ENCODE measurements around the gene VAV2. TPM values are rescaled to one million over a fixed set of nuclear protein-coding genes. Genes with fewer than 3 reads are reported as not detected.

VAV2 gene
- total RNA-seq, 1 donor from 2014 or later = 21.0 TPM

DNA sequence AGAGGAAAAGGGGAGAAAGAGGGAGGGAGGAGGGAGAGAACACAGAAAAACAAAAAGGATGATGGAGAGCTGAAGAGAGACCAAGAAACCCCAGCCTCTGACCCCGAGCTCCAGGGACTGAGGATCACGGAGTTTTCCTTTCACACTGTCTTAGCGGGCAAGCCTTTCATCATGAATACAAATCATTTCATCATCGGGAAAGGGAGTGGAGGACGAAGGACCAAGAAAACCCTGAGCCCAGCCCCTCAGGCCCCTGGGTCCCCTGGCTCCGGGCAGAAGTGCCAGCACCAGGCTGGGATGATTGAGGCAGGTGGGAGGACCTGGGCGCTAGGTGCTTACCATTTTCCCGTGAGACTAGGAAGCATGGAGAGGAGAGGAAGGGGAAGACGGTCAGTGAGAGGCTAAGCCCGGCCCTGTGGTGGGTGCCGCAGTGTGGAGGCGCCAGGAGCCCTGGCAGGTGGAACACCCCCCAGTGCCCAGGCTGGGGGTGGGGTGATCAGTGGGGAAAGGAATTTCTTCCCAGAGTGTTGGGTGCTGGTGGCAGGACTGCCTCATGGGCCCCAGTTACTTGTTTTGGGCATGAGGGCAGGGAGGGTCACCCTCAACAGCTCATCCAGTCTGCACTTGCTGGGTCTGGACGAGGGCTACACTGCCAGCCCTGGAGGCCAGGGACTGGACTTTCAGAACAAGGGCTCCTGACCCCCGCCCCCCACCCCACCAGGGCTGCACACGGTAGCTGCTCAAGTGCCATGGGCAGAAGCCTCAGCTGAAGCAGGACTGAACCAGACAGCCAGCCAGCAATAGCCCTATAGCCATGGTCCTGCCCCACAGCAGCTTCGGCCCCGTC, 205.0 kb downstream of the VAV2 start:
- no peak for DNase-seq (ENCODE audit: low read depth, low spot score)

DNA sequence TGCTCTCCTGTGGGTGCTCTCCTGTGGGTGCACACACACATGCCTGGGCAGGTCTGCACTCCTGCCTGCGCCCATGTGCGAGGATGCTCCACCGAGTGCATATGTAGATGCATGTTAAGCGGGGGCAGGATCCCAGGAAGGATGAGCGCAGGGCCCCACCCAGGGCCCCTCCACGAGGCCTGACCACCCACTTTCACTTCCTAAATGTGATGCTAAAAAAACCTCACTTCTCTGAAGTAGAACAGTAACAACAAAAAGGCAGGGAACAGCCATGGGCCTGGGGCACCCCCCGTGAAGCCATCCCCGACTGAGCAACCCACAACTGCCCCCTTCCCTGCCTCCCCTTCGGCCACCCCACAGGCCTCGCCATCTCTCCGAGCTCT, 205.8 kb downstream of the VAV2 start:
- DNase-seq (ENCODE audit: low read depth, low spot score) = no peak

DNA sequence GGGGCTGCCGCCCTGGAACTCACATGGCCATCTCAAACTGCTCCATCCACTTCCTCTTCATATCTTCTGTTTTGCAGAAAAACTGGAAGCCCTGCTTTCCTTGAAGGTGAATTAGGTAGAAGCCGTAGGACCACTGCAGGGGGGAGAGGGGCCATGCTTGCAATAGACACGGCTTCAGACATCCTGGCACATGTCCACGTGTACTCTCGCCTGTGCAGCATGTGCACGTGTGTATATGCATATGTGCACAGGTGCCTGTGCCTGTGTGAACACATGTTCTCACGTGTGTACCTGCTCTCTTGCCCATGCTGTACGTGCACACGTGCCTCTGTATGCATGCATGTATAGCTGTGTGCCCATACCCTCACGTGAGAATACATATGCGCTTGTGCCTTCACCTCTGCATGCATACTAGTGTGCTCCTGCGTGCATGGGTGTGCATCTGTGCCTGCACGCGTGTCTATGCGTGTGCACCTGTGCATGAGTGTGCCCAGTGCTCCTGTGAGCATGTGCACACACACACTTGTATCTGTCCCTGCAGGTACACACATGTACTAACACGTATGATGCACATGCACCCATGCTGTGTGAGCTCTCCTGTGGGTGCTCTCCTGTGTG, 206.3 kb downstream of the VAV2 start:
- no peak for DNase-seq (ENCODE audit: low read depth, low spot score)

DNA sequence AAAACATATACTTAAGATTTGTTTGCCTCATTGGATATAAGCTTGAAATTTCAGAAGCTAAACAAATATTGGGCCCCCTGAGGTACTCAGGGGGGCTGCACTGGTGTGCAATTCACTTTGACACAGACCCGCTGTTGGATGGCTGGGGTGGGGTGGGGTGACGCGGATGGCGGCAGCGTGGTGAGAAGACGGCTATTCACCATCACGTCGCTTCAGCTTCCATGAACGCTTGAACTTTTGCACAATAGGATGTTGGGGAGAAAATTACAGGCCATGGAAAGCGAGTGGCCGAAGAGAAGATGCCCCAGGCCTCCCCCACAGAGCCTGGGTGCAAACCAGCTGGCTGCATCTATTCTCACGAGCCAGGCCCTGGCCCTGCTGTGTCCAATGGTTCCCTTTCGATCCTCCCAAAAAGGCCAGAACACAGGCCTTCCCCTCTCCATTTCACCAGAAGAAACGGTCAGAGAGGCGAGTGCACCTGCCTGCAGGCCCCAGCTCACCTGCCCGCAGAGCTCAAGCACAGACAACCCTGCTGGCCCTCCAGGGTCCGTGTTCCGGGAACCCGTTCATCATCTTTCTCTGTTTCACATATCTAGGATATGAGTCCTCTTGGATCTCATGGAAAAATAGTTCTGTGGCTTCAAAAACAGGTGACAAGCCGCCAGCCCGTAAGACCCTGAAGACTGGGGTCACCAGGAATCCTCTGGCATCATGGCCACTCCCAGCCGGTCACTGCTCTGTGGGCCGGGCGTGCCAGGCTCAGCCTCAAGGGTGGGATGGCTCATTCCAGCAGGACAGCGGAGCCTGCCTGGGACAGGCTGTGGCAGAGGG, 207.2 kb downstream of the VAV2 start:
- DNase-seq (ENCODE audit: low read depth, low spot score) = no peak

DNA sequence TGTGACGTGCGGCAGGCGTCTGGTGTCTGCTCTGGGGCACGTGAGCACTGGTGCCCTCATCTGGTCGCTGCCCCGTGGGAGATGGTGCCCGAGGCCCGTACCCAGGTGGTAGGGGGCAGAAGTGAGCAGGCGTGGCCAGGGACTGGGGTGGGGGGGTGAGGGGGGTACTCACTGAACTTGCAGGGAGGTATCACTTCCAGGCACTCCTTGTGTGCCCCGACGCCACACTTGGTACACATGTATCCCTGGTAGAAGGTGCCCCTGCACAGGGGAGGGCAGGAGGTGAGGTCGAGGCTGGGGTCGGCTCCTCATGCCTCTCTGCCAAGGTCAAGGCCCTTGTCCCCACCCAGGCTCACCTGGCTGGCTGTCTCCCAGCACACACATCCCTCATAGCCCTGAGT, 208.8 kb downstream of the VAV2 start:
- DNase-seq (ENCODE audit: low read depth, low spot score) = no peak

GRCh38 chr9:133782157-133783130, 209.7 kb downstream of the VAV2 start:
- peak; percentile 15 for DNase-seq (ENCODE audit: low read depth, low spot score)

GRCh38 chr9:133781828-133782135, 210.3 kb downstream of the VAV2 start:
- no peak for DNase-seq (ENCODE audit: low read depth, low spot score)

DNA sequence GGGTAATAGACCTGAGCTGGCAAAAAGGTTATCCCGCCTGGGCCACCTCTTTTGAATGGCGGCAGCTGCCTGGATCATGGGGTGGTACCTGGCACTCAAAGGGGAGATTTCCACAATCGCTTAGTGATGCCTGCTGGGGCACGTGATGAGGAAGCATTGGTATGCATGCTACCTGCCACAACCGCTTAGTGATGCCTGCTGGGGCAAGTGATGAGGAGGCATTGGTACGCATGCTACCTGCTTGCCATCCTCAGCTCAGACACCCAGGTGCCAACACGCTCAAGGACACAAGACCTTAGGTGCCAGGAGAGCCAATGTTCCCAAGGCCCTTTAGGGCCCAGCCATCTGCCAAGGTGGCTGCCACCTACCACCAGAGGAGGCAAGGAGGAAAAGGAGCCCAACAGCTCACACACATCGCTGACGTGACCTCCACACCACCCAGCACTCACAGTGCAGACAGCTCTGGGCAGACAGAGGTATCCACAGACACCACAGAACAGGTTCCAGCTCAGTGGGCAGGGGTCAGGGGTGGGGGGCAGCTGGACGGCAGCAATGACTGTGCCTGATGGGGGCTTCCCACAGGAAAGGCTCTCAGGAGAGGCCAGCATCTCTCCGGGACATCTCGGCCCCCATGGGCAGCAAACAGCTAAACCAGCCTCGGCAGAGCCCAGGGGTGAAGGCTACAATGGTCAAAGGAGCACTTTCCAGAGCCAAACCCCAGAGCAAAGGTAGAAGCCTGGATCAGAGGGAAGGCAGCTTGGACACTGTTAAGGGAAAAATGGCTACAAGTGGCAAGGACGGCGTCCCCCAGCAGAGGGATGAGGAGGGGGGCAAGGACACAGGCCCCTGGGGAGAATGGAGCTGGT, 210.9 kb downstream of the VAV2 start:
- no peak for DNase-seq (ENCODE audit: low read depth, low spot score)

DNA sequence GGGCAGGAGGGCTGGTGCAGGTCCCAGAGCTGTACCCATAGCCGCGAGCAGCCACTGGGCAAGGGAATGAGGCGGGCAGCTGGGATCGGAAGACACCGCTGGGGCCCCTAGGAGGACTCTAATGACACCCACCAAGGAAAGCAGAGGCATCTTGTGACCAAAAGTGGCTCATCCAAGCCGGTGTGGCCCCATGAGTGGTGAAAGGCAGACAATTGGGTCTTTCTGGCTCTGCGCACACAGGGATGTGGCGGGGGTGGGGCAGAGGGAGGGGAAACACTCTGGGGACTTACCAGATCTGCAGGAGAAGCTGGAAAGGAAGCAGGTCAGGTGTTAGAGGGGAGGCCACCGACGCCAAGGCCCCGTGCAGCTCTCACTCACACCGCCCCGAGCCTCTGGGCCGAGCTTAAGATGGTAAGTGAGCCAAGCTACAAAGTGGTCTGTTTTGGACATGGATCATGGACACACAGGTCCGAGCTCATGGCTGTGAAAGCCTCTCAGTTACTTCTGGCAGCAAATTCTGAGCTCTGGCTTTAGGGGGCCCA, 211.6 kb downstream of the VAV2 start:
- DNase-seq (ENCODE audit: low read depth, low spot score) = no peak

- no peak for DNase-seq (ENCODE audit: low read depth, low spot score)
Measured at GRCh38 chr9:133779516-133780403, 212.4 kb downstream of the VAV2 start.

GRCh38 chr9:133779081-133779480, 213.0 kb downstream of the VAV2 start:
- DNase-seq (ENCODE audit: low read depth, low spot score) = no peak

GRCh38 chr9:133778336-133779013, 213.6 kb downstream of the VAV2 start:
- no peak for DNase-seq (ENCODE audit: low read depth, low spot score)

GRCh38 chr9:133777871-133778270, 214.3 kb downstream of the VAV2 start:
- no peak for DNase-seq (ENCODE audit: low read depth, low spot score)

GRCh38 chr9:133777068-133777791, 214.9 kb downstream of the VAV2 start:
- DNase-seq (ENCODE audit: low read depth, low spot score) = no peak

DNA sequence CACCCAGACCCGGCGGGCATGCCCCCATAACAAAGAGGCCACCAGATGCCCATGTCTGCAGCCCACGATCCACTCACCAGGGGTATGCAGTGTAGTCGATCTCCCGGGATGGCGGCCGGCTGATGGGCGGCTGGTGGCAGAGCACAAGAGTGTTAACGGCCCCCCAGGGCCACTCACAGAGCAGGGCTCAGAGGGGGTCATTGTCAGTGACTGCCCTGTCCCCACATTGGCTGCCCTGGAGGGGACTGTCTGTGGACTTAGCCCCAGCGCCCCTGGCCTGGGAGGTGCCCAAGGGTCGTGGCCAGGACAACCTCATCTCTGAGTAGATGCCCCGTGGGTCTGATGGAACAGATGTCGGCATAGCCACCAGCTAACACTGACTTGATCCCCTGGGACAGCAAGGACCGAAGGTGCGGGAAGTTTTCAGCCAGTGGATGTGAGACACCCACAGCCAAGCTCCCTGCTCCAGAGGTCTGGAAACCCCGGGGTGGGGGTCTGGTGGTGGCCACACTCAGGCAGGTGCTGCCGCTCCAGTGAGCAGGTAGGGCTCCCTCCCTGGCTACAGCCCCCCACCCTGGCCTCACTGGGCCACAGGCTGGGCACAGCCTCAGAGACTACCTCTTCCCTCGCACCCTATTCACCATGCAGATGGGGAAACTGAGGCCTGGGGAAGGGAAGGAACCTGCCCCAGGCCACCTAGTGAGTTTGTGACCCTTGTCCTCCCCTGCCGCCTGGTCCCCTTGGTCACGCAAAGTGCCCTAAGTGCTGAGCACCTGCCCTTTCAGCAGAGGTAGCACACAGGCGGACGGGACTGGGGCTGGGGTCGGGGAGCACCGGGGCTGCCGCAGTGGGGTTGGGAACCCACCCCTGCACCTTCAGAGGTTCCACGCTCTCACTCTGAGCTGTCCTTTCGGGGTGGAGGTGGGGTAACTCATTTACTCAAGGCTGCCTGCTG, 215.9 kb downstream of the VAV2 start:
- no peak for DNase-seq (ENCODE audit: low read depth, low spot score)

- DNase-seq (ENCODE audit: low read depth, low spot score) = no peak
Measured at GRCh38 chr9:133775291-133775690, 216.8 kb downstream of the VAV2 start.

Measured in pulmonary artery endothelial cell (primary cell).